HG02798 (cell line): Measurements from ENCODE around the gene TBC1D28.
A peak's percentile ranks its signal among the peaks of the same experiment; 100 is the strongest.
"Not testable (repeated sequence)": the region's sequence is repeated elsewhere in the genome, so short reads cannot be mapped to it uniquely, and the experiment has no call there.

Experiments
- ATAC-seq: cut with Tn5 transposase; IDR thresholded peaks from one replicate; pipeline ENCODE4 v1.9.1; 2021; ENCODE audit warnings: mild to moderate bottlenecking; ENCODE audit not compliant: unreplicated experiment, poor library complexity

Gene TBC1D28

GRCh38 chr17:18624862-18625501 lies 19.2 kb downstream of the TBC1D28 start:
- ATAC-seq: peak; percentile 33

- ATAC-seq: not testable (repeated sequence)
Measured at GRCh38 chr17:18617613-18618012, 26.6 kb downstream of the TBC1D28 start.

GRCh38 chr17:18613016-18613415 lies 31.2 kb downstream of the TBC1D28 start:
- not testable (repeated sequence) for ATAC-seq

- ATAC-seq: not testable (repeated sequence)
Measured at GRCh38 chr17:18593138-18593537, 51.1 kb downstream of the TBC1D28 start.
